ENCODE results near the gene CADM2.

CADM2 gene

GRCh38 chr3:85516146-85516545 is 557.4 kb downstream of the CADM2 start:
- Mint-ChIP-seq H3K27ac (no peak overlapping the region), H3K4me1 (no peaks in the 10 kb centered on the region), H3K36me3 (ENCODE audit: low read depth) (no peaks in the 10 kb centered on the region), H3K9me3 (no peaks in the 10 kb centered on the region), H3K4me3 (no peak overlapping the region), H3K27me3 (ENCODE audit: low read depth) (no peaks in the 10 kb centered on the region)
- no peak for TF ChIP-seq CTCF (IDR thresholded peaks at IDR 0.05; ENCODE audit: unreplicated experiment in 3 of 3)

- Mint-ChIP-seq H3K9me3 (no peaks in the 10 kb centered on the region), H3K4me1 (no peaks in the 10 kb centered on the region), H3K4me3 (no peak overlapping the region), H3K36me3 (ENCODE audit: low read depth) (no peaks in the 10 kb centered on the region), H3K27me3 (ENCODE audit: low read depth) (no peaks in the 10 kb centered on the region), H3K27ac (no peak overlapping the region)
- no peak for TF ChIP-seq CTCF (IDR thresholded peaks at IDR 0.05; ENCODE audit: unreplicated experiment in 3 of 3)
Measured at GRCh38 chr3:85524104-85524503, 565.3 kb downstream of the CADM2 start.

GRCh38 chr3:85525264-85525663 is 566.5 kb downstream of the CADM2 start:
- H3K27ac Mint-ChIP-seq, result no peak overlapping the region
- H3K4me3 Mint-ChIP-seq, result no peak overlapping the region
- H3K4me1 Mint-ChIP-seq, result no peaks in the 10 kb centered on the region
- no peaks in the 10 kb centered on the region for H3K27me3 Mint-ChIP-seq (ENCODE audit: low read depth)
- H3K9me3 Mint-ChIP-seq, result no peaks in the 10 kb centered on the region
- H3K36me3 Mint-ChIP-seq (ENCODE audit: low read depth), result no peaks in the 10 kb centered on the region
- TF ChIP-seq CTCF (IDR thresholded peaks at IDR 0.05; ENCODE audit: unreplicated experiment in 3 of 3), result no peak

- H3K4me3 Mint-ChIP-seq, result no peak overlapping the region
- H3K36me3 Mint-ChIP-seq (ENCODE audit: low read depth), result no peaks in the 10 kb centered on the region
- H3K27ac Mint-ChIP-seq, result no peak overlapping the region
- no peak for TF ChIP-seq CTCF (IDR thresholded peaks at IDR 0.05; ENCODE audit: unreplicated experiment in 3 of 3)
- H3K27me3 Mint-ChIP-seq (ENCODE audit: low read depth), result no peaks in the 10 kb centered on the region
- H3K9me3 Mint-ChIP-seq, result peaks cover 5% of the 10 kb centered on the region
- no peaks in the 10 kb centered on the region for H3K4me1 Mint-ChIP-seq
Measured at GRCh38 chr3:85533586-85533985, 574.8 kb downstream of the CADM2 start.

GRCh38 chr3:85535517-85535916 is 576.7 kb downstream of the CADM2 start:
- no peak for TF ChIP-seq CTCF (IDR thresholded peaks at IDR 0.05; ENCODE audit: unreplicated experiment in 3 of 3)
- no peak overlapping the region for H3K4me3 Mint-ChIP-seq
- no peaks in the 10 kb centered on the region for H3K4me1 Mint-ChIP-seq
- H3K27ac Mint-ChIP-seq, result no peak overlapping the region
- no peaks in the 10 kb centered on the region for H3K27me3 Mint-ChIP-seq (ENCODE audit: low read depth)
- H3K9me3 Mint-ChIP-seq, result peaks cover 5% of the 10 kb centered on the region
- H3K36me3 Mint-ChIP-seq (ENCODE audit: low read depth), result no peaks in the 10 kb centered on the region

- no peak for TF ChIP-seq CTCF (IDR thresholded peaks at IDR 0.05; ENCODE audit: unreplicated experiment in 3 of 3)
- Mint-ChIP-seq H3K36me3 (ENCODE audit: low read depth) (no peaks in the 10 kb centered on the region), H3K27me3 (ENCODE audit: low read depth) (no peaks in the 10 kb centered on the region), H3K4me3 (no peak overlapping the region), H3K9me3 (no peaks in the 10 kb centered on the region), H3K27ac (no peak overlapping the region), H3K4me1 (no peaks in the 10 kb centered on the region)
Measured at GRCh38 chr3:85539232-85539631, 580.4 kb downstream of the CADM2 start.
